HCT116 (cell line): ENCODE results near the gene ZP3. TPM values are rescaled to one million over a fixed set of nuclear protein-coding genes. Genes with fewer than 3 reads are reported as not detected.

Source experiments
- ATAC-seq: fragments of 200-7000 bp; cut with Tn5 transposase; 2 replicates; pipeline ENCODE4 v1.9.1; 2020; ENCODE audit warnings: mild to moderate bottlenecking, moderate library complexity
- BruUV-seq: library from RNA; stranded (reverse); fragments of 400-500 nt; replicated peaks from 2 replicates; lab custom pipeline; 2021; lab: Mats Ljungman, UMichigan
- CTCF ChIA-PET: fragments of 300-600 bp; sonication (Branson Sonifier 250); formaldehyde crosslinking; loops from one replicate; lab custom pipeline; 2021; ENCODE audit warnings: antibody characterized with exemption; lab: Charles Lee
- POLR2A ChIA-PET: fragments of 300-600, 350-600 bp; sonication (Branson Sonifier 250); formaldehyde crosslinking; loops from one replicate; lab custom pipeline; 2021; ENCODE audit warnings: antibody characterized with exemption; lab: Charles Lee
- RAD21 ChIA-PET, 2 experiments: fragments of 300-600 bp; sonication (Branson Sonifier 250); formaldehyde crosslinking; loops; one replicate each; lab custom pipeline; 2023; ENCODE audit warnings: low total read pairs in 2 of 2; ENCODE audit not compliant: uncharacterized antibody in 2 of 2, unreplicated experiment in 2 of 2, low non-redundant PET in 1 of 2; lab: Charles Lee
- DNase-seq: peaks from one replicate; pipeline ENCODE4 v3.0.0-alpha.2; 2010; ENCODE audit warnings: low read depth, low spot score
- H2AFZ ChIP-seq: fragments of 200-600 bp; shearing (Covaris generic), sonication (generic); 2 replicates; pipeline ENCODE4 v1.6.1; 2017; ENCODE audit warnings: low read depth, mixed run types, mixed read lengths, antibody characterized with exemption, low read length; ENCODE audit not compliant: poor library complexity, severe bottlenecking
- H3K27ac ChIP-seq: 2 replicates; pipeline ENCODE4 v1.5.1; 2012; ENCODE audit warnings: low read depth, low read length
- H3K27me3 ChIP-seq: fragments of 200-600 bp; sonication (generic); 2 replicates; pipeline ENCODE4 v1.6.1; 2016; ENCODE audit warnings: mixed run types, low read length, mixed read lengths; ENCODE audit not compliant: insufficient read depth
- H3K36me3 ChIP-seq, 2 experiments: fragments of 200-500 bp in 1 of 2; fragments of 200-600 bp in 1 of 2; sonication (Bioruptor generic) in 1 of 2; sonication (generic) in 1 of 2; 2 replicates each; pipeline versions ENCODE4 v1.5.1 to v1.6.1; 2014 to 2016; ENCODE audit warnings: low read length in 2 of 2, inconsistent platforms in 1 of 2, mixed read lengths in 1 of 2, mixed run types in 1 of 2; ENCODE audit not compliant: insufficient read depth in 2 of 2, control insufficient read depth in 1 of 2
- H3K4me1 ChIP-seq, 2 experiments: fragments of 200-600 bp in 1 of 2; sonication (generic) in 1 of 2; 2 replicates each; pipeline versions ENCODE4 v1.5.1 to v1.6.1; 2012 to 2017; ENCODE audit warnings: low read length in 2 of 2, inconsistent platforms in 1 of 2, mild to moderate bottlenecking in 1 of 2, mixed read lengths in 1 of 2, mixed run types in 1 of 2, moderate library complexity in 1 of 2; ENCODE audit not compliant: insufficient read depth in 2 of 2, control insufficient read depth in 1 of 2
- H3K4me2 ChIP-seq: fragments of 200-600 bp; sonication (generic); 2 replicates; pipeline ENCODE4 v1.6.1; 2017; ENCODE audit warnings: mixed run types, low read length, mixed read lengths
- H3K4me3 ChIP-seq, 2 experiments: fragments of 200-600 bp in 1 of 2; sonication (generic) in 1 of 2; replicated peaks in 1 of 2; 2 replicates each; pipeline ENCODE4 v1.5.1; 2011 to 2016; ENCODE audit warnings: low read length in 2 of 2, control low read depth in 1 of 2, low read depth in 1 of 2, mild to moderate bottlenecking in 1 of 2, mixed read lengths in 1 of 2, mixed run types in 1 of 2
- H3K79me2 ChIP-seq: fragments of 200-600 bp; sonication (generic); 2 replicates; pipeline ENCODE4 v1.6.1; 2017; ENCODE audit warnings: mild to moderate bottlenecking, mixed run types, low read length, moderate library complexity, mixed read lengths; ENCODE audit not compliant: insufficient read depth
- H3K9ac ChIP-seq: fragments of 200-600 bp; sonication (generic); 2 replicates; pipeline ENCODE4 v1.6.1; 2016; ENCODE audit warnings: low read length, mixed read lengths
- H3K9me2 ChIP-seq: fragments of 200-600 bp; sonication (generic), shearing (Covaris generic); 2 replicates; pipeline ENCODE4 v1.6.1; 2017; ENCODE audit warnings: mixed run types, mild to moderate bottlenecking, moderate library complexity; ENCODE audit not compliant: insufficient read depth
- H3K9me3 ChIP-seq, 2 experiments: fragments of 200-500 bp in 1 of 2; fragments of 200-600 bp in 1 of 2; sonication (Bioruptor generic) in 1 of 2; sonication (generic) in 1 of 2; 2 replicates each; pipeline ENCODE4 v1.6.1; 2014 to 2017; ENCODE audit warnings: low read length in 2 of 2, mixed read lengths in 2 of 2, inconsistent platforms in 1 of 2, low read depth in 1 of 2, mild to moderate bottlenecking in 1 of 2, mixed run types in 1 of 2, moderate library complexity in 1 of 2; ENCODE audit not compliant: control insufficient read depth in 1 of 2, insufficient read depth in 1 of 2
- H4K20me1 ChIP-seq: fragments of 200-600 bp; sonication (generic), shearing (Covaris generic); 2 replicates; pipeline ENCODE4 v1.6.1; 2017; ENCODE audit warnings: mixed run types, mild to moderate bottlenecking, moderate library complexity; ENCODE audit not compliant: insufficient read depth
- EGR1 ChIP-seq: IDR thresholded peaks from 2 replicates; pipeline ENCODE4 v1.6.1; 2012; ENCODE audit warnings: low read depth
- ELF1 ChIP-seq: IDR thresholded peaks from 2 replicates; pipeline ENCODE4 v1.6.1; 2012; ENCODE audit warnings: low read depth, borderline replicate concordance
- TCF7L2 ChIP-seq: IDR thresholded peaks from 2 replicates; pipeline ENCODE4 v1.7.0; 2011; ENCODE audit warnings: borderline replicate concordance, inconsistent platforms; ENCODE audit not compliant: insufficient read depth, insufficient read length; ENCODE audit errors: extremely low read depth
- ZFX ChIP-seq: fragments of 450-650 bp; IDR thresholded peaks from 2 replicates; pipeline ENCODE4 v1.6.1; 2017
- ZNF274 ChIP-seq: fragments of 200-500 bp; sonication (Bioruptor generic); IDR thresholded peaks from 2 replicates; pipeline ENCODE4 v1.6.1; 2014; ENCODE audit warnings: mild to moderate bottlenecking, low read depth, low read length, inconsistent platforms
- intact Hi-C: fragments of 100-400 bp; cut with micrococcal nuclease; formaldehyde crosslinking; loops from 2 replicates; pipeline ENCODE4 v1.10.0; 2022
- total RNA-seq: library from RNA; stranded (reverse); gene quantifications from one replicate; pipeline ENCODE4 v1.2.1, GENCODE V29; 2021; ENCODE audit not compliant: unreplicated experiment
- TF ChIP-seq, protein P1 (sequence below): IDR thresholded peaks from 2 replicates; pipeline ENCODE4 v1.6.1; 2012
- TF ChIP-seq, protein P2 (sequence below): IDR thresholded peaks from 2 replicates; pipeline ENCODE4 v1.6.1; 2011; ENCODE audit warnings: mild to moderate bottlenecking, low read length, moderate library complexity; ENCODE audit not compliant: insufficient replicate concordance; ENCODE audit errors: extremely low read depth

The ZP3 gene
- total RNA-seq, 1 experiment from 2014 or later, result 23.4 TPM

DNA sequence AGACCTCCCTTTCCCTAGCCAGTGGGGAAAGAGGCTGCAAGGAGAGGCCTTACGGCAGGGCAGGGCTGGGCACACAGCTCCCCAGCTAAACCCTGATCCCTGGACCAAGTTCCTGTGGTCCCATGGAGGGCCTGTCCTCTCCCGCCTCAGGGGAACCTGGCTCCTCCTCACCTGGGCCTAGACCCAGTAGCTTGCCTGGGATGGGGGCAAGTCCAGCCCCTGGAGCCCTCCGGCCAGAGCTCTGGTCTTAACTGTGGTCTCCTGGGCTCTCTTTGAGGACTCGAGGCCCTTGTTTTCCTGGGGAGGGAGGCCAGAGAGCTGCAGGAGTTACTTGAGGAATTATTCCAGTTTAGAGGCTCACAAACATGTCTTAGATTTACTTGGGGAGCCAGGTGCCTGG, 1.5 kb downstream of the ZP3 start:
- H3K9me3 ChIP-seq, result no peaks in the 10 kb centered on the region
- BruUV-seq, result no TSS peak
- no peak for TF ChIP-seq TCF7L2
- TF ChIP-seq, protein P1, sequence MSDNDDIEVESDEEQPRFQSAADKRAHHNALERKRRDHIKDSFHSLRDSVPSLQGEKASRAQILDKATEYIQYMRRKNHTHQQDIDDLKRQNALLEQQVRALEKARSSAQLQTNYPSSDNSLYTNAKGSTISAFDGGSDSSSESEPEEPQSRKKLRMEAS, result no peak
- TF ChIP-seq ZFX, result no peak
- no peaks in the 10 kb centered on the region for H4K20me1 ChIP-seq
- H3K9ac ChIP-seq, result no peak overlapping the region
- H3K27ac ChIP-seq, result no peak overlapping the region
- DNase-seq, result no peak
- intact Hi-C loops, result no loop called here
- CTCF ChIA-PET, result no interaction called here
- RAD21 ChIA-PET, result no interaction called here
- no peak overlapping the region for H3K4me3 ChIP-seq
- H2AFZ ChIP-seq, result no peak overlapping the region
- no peak overlapping the region for H3K4me2 ChIP-seq
- H3K36me3 ChIP-seq, result no peaks in the 10 kb centered on the region
- ATAC-seq, result no peak
- POLR2A ChIA-PET, result no interaction called here
- H3K9me2 ChIP-seq, result no peaks in the 10 kb centered on the region
- peaks cover 21 to 45% of the 10 kb centered on the region in 2 experiments for H3K4me1 ChIP-seq
- H3K27me3 ChIP-seq, result no peaks in the 10 kb centered on the region
- no peaks in the 10 kb centered on the region for H3K79me2 ChIP-seq

DNA sequence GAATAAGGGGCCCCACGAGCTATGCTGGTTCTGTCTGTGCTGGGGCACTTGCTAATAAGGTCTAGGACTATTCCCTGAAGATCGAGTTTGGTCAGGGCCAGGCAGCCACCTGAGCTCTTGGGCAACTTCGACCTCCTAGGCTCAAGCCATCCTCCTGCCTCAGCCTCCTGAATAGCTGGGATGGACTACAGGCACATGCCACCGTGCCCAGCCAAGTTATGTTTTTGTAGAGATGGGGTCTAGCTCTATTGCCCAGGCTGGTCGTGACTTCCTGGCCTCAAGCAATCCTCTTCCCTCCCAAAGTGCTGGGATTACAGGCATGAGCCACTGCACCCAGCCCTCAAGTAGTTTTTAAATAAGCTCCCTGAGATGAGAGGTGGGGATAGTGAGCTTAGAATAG, 2.9 kb downstream of the ZP3 start:
- no TSS peak for BruUV-seq
- H3K9ac ChIP-seq, result no peak overlapping the region
- H3K79me2 ChIP-seq, result no peaks in the 10 kb centered on the region
- no peak overlapping the region for H2AFZ ChIP-seq
- no peaks in the 10 kb centered on the region for H3K27me3 ChIP-seq
- no peak overlapping the region for H3K4me3 ChIP-seq
- H3K27ac ChIP-seq, result no peak overlapping the region
- no peak for DNase-seq
- H3K4me1 ChIP-seq, result peaks cover 17 to 34% of the 10 kb centered on the region in 2 experiments
- no peaks in the 10 kb centered on the region for H4K20me1 ChIP-seq
- RAD21 ChIA-PET, result no interaction called here
- intact Hi-C loops, result no loop called here
- ATAC-seq, result no peak
- POLR2A ChIA-PET, result no interaction called here
- CTCF ChIA-PET, result interaction anchor here (1.0 kb wide), 1 partner anchor 9 kb away, joined by 3 read pairs; no protein-coding TSS in a partner anchor
- no peaks in the 10 kb centered on the region for H3K9me3 ChIP-seq
- H3K36me3 ChIP-seq, result no peaks in the 10 kb centered on the region
- TF ChIP-seq ZNF274, result no peak
- no peak for TF ChIP-seq ELF1
- TF ChIP-seq, protein P1, result no peak
- TF ChIP-seq, protein P2, sequence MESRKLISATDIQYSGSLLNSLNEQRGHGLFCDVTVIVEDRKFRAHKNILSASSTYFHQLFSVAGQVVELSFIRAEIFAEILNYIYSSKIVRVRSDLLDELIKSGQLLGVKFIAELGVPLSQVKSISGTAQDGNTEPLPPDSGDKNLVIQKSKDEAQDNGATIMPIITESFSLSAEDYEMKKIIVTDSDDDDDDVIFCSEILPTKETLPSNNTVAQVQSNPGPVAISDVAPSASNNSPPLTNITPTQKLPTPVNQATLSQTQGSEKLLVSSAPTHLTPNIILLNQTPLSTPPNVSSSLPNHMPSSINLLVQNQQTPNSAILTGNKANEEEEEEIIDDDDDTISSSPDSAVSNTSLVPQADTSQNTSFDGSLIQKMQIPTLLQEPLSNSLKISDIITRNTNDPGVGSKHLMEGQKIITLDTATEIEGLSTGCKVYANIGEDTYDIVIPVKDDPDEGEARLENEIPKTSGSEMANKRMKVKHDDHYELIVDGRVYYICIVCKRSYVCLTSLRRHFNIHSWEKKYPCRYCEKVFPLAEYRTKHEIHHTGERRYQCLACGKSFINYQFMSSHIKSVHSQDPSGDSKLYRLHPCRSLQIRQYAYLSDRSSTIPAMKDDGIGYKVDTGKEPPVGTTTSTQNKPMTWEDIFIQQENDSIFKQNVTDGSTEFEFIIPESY, result no peak
- TF ChIP-seq EGR1, result no peak
- H3K4me2 ChIP-seq, result no peak overlapping the region
- H3K9me2 ChIP-seq, result no peaks in the 10 kb centered on the region
